GM21786 (cell line): ENCODE measurements around the gene HNRNPM.
"Not testable (repeated sequence)": the region's sequence is repeated elsewhere in the genome, so short reads cannot be mapped to it uniquely, and the experiment has no call there.

ENCODE experiments used
- ATAC-seq: cut with Tn5 transposase; IDR thresholded peaks from one replicate; pipeline ENCODE4 v1.9.1; 2021; ENCODE audit not compliant: unreplicated experiment

The HNRNPM gene

GRCh38 chr19:8511573-8512101, 66.9 kb downstream of the HNRNPM start:
- ATAC-seq = no peak

GRCh38 chr19:8512115-8512967, 67.6 kb downstream of the HNRNPM start:
- ATAC-seq = no peak

GRCh38 chr19:8513036-8513686, 68.4 kb downstream of the HNRNPM start:
- no peak for ATAC-seq

GRCh38 chr19:8513687-8514504, 69.1 kb downstream of the HNRNPM start, which contains the start of gene ZNF414:
ZNF414 (minus strand) TSS chr19:8514167; CDS start chr19:8514046, 121 bp downstream.
- ATAC-seq = peak; percentile 90

GRCh38 chr19:8514505-8515009, 69.8 kb downstream of the HNRNPM start:
- not testable (repeated sequence) for ATAC-seq

GRCh38 chr19:8515317-8515716, 70.5 kb downstream of the HNRNPM start:
- ATAC-seq = no peak

GRCh38 chr19:8517551-8518442, 73.0 kb downstream of the HNRNPM start:
- ATAC-seq = no peak

GRCh38 chr19:8518536-8518935, 73.8 kb downstream of the HNRNPM start:
- no peak for ATAC-seq

GRCh38 chr19:8519388-8519787, 74.6 kb downstream of the HNRNPM start:
- ATAC-seq = no peak

- ATAC-seq = no peak
Measured at GRCh38 chr19:8525401-8525684, 80.6 kb downstream of the HNRNPM start.

- ATAC-seq = no peak
Measured at GRCh38 chr19:8526345-8527091, 81.7 kb downstream of the HNRNPM start.

- no peak for ATAC-seq
Measured at GRCh38 chr19:8528500-8528899, 83.7 kb downstream of the HNRNPM start.

- ATAC-seq = no peak
Measured at GRCh38 chr19:8529369-8530006, 84.7 kb downstream of the HNRNPM start.

- ATAC-seq = no peak
Measured at GRCh38 chr19:8530061-8530679, 85.4 kb downstream of the HNRNPM start.

GRCh38 chr19:8531470-8531869, 86.7 kb downstream of the HNRNPM start:
- ATAC-seq = no peak

- ATAC-seq = no peak
Measured at GRCh38 chr19:8532225-8532624, 87.5 kb downstream of the HNRNPM start.

- no peak for ATAC-seq
Measured at GRCh38 chr19:8536282-8536681, 91.5 kb downstream of the HNRNPM start.

GRCh38 chr19:8537099-8537498, 92.3 kb downstream of the HNRNPM start:
- no peak for ATAC-seq
